ENCODE results near the gene MARCKSL1.
"Not testable (repeated sequence)": the region's sequence is repeated elsewhere in the genome, so short reads cannot be mapped to it uniquely, and the experiment has no call there.

MARCKSL1 gene

DNA sequence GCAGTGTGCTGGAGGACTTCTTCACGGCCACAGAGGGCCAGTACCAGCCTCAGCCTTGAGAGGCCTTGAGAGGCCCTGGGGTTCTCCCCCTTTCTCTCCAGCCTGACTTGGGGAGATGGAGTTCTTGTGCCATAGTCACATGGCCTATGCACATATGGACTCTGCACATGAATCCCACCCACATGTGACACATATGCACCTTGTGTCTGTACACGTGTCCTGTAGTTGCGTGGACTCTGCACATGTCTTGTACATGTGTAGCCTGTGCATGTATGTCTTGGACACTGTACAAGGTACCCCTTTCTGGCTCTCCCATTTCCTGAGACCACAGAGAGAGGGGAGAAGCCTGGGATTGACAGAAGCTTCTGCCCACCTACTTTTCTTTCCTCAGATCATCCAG lies 50.4 kb downstream of the MARCKSL1 start:
- TF ChIP-seq, protein P1, sequence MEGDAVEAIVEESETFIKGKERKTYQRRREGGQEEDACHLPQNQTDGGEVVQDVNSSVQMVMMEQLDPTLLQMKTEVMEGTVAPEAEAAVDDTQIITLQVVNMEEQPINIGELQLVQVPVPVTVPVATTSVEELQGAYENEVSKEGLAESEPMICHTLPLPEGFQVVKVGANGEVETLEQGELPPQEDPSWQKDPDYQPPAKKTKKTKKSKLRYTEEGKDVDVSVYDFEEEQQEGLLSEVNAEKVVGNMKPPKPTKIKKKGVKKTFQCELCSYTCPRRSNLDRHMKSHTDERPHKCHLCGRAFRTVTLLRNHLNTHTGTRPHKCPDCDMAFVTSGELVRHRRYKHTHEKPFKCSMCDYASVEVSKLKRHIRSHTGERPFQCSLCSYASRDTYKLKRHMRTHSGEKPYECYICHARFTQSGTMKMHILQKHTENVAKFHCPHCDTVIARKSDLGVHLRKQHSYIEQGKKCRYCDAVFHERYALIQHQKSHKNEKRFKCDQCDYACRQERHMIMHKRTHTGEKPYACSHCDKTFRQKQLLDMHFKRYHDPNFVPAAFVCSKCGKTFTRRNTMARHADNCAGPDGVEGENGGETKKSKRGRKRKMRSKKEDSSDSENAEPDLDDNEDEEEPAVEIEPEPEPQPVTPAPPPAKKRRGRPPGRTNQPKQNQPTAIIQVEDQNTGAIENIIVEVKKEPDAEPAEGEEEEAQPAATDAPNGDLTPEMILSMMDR (IDR thresholded peaks at IDR 0.05; ENCODE audit: low read depth, low read length), result no peak
- DNase-seq, result no peak
- Histone ChIP-seq H3K4me1 (no peaks in the 10 kb centered on the region), H3K27me3 (no peaks in the 10 kb centered on the region), H3K36me3 (no peaks in the 10 kb centered on the region), H3K4me3 (ENCODE audit: low read depth, low read length) (no peak overlapping the region), H3K9me3 (no peaks in the 10 kb centered on the region)

DNA sequence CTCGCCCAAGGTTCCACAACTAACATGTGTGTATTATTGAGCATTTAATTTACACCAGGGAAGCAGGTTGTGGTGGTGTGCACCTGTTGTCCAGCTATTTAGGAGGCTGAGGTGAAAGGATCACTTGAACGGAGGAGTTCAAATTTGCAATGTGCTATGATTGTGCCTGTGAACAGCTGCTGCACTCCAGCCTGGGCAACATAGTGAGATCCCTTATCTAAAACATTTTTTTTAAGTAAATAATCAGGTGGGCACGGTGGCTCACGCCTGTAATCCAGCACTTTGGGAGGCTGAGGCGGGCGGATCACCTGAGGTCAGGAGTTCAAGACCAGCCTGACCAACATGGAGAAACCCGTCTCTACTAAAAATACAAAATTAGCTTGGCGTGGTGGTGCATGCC lies 51.3 kb downstream of the MARCKSL1 start:
- H3K4me1 ChIP-seq; DNase-seq; H3K36me3 ChIP-seq; H3K4me3 ChIP-seq (ENCODE audit: low read depth, low read length); H3K27me3 ChIP-seq; H3K9me3 ChIP-seq: not testable (repeated sequence)

All from BE2C (cell line).